WERI-Rb-1 (cell line): Measurements from ENCODE around the gene ERFE.

Experiments
- DNase-seq: peaks from one replicate; pipeline ENCODE4 v3.0.0-alpha.2; 2020
- H3K27ac ChIP-seq: fragments of 250-450 bp; sonication (Bioruptor Pico); 2 replicates; pipeline ENCODE4 v1.5.1; 2020; ENCODE audit warnings: mild to moderate bottlenecking, moderate library complexity
- H3K27me3 ChIP-seq: fragments of 250-450 bp; sonication (Bioruptor Pico); 2 replicates; pipeline ENCODE4 v1.5.1; 2021; ENCODE audit warnings: mild to moderate bottlenecking, low read depth, moderate library complexity; ENCODE audit not compliant: insufficient read depth, severe bottlenecking
- H3K36me3 ChIP-seq: fragments of 250-450 bp; sonication (Bioruptor Pico); 2 replicates; pipeline ENCODE4 v1.5.1; 2020; ENCODE audit warnings: mild to moderate bottlenecking, moderate library complexity
- H3K4me3 ChIP-seq: 2 replicates; pipeline ENCODE4 v1.5.1; 2011; ENCODE audit warnings: low read depth, mild to moderate bottlenecking, control low read depth, low read length
- H3K9me3 ChIP-seq: fragments of 250-450 bp; sonication (Bioruptor Pico); 2 replicates; pipeline ENCODE4 v1.5.1; 2021; ENCODE audit warnings: mild to moderate bottlenecking, moderate library complexity; ENCODE audit not compliant: severe bottlenecking
- TF ChIP-seq, protein P1 (sequence below): IDR thresholded peaks from 2 replicates; pipeline ENCODE4 v1.5.1; 2011; ENCODE audit warnings: low read depth, mild to moderate bottlenecking, control low read depth, inconsistent platforms, low read length

Gene ERFE

DNA sequence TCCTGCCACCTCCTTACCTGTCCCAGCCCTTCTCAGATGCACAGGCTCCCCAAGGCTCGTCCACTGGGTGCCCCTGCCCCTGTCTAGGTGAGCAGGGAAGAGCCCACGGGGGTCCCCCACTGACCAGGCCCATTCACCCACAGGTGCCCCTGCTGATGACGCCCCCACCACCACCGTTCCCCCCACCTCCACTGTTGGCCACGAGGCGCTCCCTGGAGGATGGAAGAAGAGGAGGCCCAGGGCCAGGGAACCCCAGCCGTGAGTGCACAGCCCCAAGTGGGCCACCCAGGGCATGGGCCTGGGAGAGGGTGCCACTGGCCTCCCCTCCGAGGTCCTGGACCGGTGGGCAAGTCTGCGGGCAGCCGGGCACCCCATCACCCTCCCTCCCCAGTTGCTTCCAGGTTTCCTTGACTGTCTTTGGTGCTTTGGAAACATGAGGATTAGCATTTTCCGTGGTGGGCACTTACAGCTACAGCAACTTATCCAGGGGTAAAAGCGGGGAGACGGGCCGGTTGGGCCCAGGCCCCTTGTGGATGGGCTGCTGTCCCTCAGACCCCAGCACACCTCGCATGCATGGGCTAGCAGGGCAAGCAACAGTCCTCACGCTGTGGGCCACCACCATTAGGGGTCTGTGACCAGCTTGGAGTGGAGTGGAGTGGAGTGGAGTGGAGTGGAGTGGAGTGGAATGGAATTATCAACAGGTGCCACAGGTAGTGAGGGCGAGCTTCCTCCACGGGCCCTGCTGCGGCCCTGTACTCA, 33.5 kb upstream of the ERFE start:
- Histone ChIP-seq H3K4me3 (no peak overlapping the region), H3K27me3 (no peaks in the 10 kb centered on the region), H3K9me3 (peaks cover 2% of the 10 kb centered on the region), H3K27ac (no peak overlapping the region), H3K36me3 (no peaks in the 10 kb centered on the region)
- no peak for DNase-seq
- TF ChIP-seq, protein P1, sequence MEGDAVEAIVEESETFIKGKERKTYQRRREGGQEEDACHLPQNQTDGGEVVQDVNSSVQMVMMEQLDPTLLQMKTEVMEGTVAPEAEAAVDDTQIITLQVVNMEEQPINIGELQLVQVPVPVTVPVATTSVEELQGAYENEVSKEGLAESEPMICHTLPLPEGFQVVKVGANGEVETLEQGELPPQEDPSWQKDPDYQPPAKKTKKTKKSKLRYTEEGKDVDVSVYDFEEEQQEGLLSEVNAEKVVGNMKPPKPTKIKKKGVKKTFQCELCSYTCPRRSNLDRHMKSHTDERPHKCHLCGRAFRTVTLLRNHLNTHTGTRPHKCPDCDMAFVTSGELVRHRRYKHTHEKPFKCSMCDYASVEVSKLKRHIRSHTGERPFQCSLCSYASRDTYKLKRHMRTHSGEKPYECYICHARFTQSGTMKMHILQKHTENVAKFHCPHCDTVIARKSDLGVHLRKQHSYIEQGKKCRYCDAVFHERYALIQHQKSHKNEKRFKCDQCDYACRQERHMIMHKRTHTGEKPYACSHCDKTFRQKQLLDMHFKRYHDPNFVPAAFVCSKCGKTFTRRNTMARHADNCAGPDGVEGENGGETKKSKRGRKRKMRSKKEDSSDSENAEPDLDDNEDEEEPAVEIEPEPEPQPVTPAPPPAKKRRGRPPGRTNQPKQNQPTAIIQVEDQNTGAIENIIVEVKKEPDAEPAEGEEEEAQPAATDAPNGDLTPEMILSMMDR = no peak

DNA sequence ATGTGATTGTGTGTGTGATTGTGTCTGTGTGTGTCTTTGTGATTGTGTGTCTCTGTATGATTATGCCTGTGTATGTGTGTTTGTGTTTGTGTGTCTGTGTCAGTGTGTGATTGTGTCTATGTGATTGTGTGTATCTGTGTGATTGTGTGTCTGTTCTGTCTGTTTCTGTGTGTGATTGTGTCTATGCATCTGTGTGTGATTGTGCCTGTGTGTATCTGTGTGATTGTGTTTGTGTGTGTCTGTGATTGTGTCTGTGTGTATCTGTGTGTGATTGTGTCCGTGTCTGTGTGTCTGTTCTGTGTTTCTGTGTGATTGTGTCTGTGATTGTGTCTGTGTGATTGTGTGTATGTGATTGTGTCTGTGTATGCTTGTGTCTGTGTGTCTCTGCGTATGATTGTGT, 32.4 kb upstream of the ERFE start:
- Histone ChIP-seq H3K4me3 (no peak overlapping the region), H3K36me3 (no peaks in the 10 kb centered on the region), H3K27ac (no peak overlapping the region), H3K27me3 (no peaks in the 10 kb centered on the region), H3K9me3 (peaks cover 2% of the 10 kb centered on the region)
- DNase-seq = no peak
- TF ChIP-seq, protein P1 = no peak

DNA sequence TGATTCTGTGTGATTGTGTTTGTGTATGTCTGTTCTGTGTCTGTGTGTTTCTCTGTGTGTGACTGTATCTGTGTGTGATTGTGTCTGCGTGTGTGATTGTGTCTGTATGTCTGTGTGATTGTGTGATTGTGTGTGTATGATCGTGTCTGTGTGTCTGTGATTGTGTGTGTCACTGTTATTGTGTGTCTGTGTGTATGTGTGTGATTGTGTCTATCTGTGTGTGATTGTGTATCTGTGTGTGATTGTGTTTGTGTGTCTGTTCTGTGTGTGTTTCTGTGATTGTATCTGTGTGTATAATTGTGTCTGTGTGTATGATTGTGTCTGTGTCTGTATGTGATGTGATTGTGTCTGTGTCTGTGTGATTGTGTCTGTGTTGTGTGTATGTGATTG, 32.0 kb upstream of the ERFE start:
- no peaks in the 10 kb centered on the region for H3K36me3 ChIP-seq
- peaks cover 2% of the 10 kb centered on the region for H3K9me3 ChIP-seq
- no peak overlapping the region for H3K4me3 ChIP-seq
- H3K27me3 ChIP-seq = no peaks in the 10 kb centered on the region
- H3K27ac ChIP-seq = no peak overlapping the region
- DNase-seq = no peak
- TF ChIP-seq, protein P1 = no peak

DNA sequence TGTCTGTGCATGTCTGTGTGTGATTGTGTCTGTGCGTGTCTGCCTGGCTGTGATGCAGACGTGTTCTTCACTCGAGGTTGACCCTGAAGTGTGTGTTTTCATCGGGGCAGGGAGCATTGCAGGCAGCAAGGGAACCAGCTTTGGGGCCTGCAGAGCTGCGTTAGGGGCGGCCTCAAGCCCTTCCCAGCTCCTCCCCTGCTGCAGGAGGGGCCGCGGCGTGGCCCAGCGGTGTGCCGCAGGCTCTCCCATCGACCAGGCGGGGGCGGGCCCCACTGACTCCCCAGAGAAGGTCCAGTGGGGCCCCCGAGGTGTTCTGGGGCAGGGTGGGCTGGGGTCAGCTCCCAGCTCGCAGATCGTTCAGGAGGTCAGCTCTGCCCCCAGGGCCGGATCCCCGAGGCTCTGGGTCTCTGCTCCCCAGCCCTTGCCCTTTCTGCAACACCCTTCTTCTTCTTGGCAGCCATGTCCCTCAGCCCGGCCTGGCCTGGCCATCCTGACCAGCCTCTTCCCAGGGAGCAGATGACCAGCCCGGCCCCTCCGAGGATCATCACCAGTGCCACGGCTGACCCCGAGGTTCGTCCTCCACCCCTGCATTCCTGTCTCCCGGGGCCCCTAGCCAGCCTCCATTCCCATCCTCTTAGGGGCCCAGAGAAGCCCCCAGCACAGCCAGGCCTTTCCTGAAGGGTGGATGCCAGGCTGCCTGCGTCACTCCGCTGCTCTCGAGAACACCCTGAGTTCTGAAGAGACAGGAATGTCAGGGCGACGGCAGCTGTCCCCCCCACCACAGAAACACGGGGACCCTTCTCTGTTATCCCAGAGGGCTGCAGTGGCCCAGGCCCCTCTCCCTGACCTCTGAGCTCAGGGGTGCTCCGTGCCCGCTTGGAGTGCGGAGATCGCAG, 31.4 kb upstream of the ERFE start:
- Histone ChIP-seq H3K27me3 (no peaks in the 10 kb centered on the region), H3K4me3 (no peak overlapping the region), H3K27ac (no peak overlapping the region), H3K9me3 (peaks cover 2% of the 10 kb centered on the region), H3K36me3 (no peaks in the 10 kb centered on the region)
- DNase-seq = peak; percentile 49
- TF ChIP-seq, protein P1 = no peak

DNA sequence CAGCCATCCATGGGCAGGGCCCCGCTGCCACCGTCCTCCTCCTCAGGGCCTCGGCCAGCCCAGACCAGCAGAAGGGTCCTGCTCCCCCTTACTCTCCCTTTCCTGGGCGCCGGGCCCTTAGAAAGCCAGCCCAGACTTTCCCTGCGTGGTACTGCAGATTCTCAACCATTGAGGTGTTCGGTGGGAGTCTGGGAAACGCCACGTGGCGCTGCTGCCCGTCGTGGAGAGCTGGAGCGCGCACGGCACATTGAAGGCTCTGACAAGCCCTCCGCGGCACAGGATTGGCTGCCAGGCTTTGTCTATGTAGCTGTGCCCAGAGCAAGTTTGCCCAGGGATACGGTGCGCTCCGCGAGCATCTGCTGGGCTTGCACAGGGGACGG, 30.7 kb upstream of the ERFE start:
- H3K36me3 ChIP-seq = no peaks in the 10 kb centered on the region
- TF ChIP-seq, protein P1 = no peak
- peaks cover 2% of the 10 kb centered on the region for H3K9me3 ChIP-seq
- H3K27me3 ChIP-seq = no peaks in the 10 kb centered on the region
- no peak for DNase-seq
- H3K4me3 ChIP-seq = no peak overlapping the region
- H3K27ac ChIP-seq = no peak overlapping the region
